ENCODE measurements around the gene C11orf91. TPM values are rescaled to one million over a fixed set of nuclear protein-coding genes. Genes with fewer than 3 reads are reported as not detected.

Gene C11orf91
- total and polyA plus RNA-seq, 7 donors = not detected

- 6 to 28% methylated on average over 15 of the region's 15 CpGs for WGBS, 2 donors
- TF ChIP-seq POLR2A (IDR thresholded peaks at IDR 0.05) (no peak), EP300 (IDR thresholded peaks at IDR 0.05) (no peak), POLR2AphosphoS5 (IDR thresholded peaks at IDR 0.05) (peak in 3 of 4 donors; percentile 18 to 50 (median 40)), CTCF (IDR thresholded peaks at IDR 0.05) (no peak)
- H3K27ac ChIP-seq = peak overlapping the region; percentile 82 to 93 (median 92)
- no peaks in the 10 kb centered on the region for H3K27me3 ChIP-seq
- no peak for DNase-seq
- peaks cover 0 to 60% (median 50%) of the 10 kb centered on the region in 4 donors for H3K4me1 ChIP-seq
- H3K36me3 ChIP-seq = no peaks in the 10 kb centered on the region
- H3K4me3 ChIP-seq = peak overlapping the region; percentile 73 to 91 (median 89)
- intact Hi-C loops (cut with DNase I) = loop anchor here (5.0 to 10.0 kb wide), 6 partner anchors 32 to 577 kb away; partner anchors contain the start of genes C11orf91, FBXO3 and HIPK3
- H3K9me3 ChIP-seq = no peaks in the 10 kb centered on the region
Observed at GRCh38 chr11:33734441-33735270, 34.0 kb upstream of the C11orf91 start.

- Histone ChIP-seq H3K4me1 (peaks cover 0 to 66% (median 53%) of the 10 kb centered on the region in 4 donors), H3K27ac (peak overlapping the region; percentile 82 to 93 (median 92)), H3K4me3 (peak overlapping the region in 3 of 4 donors; percentile 73 to 91 (median 87))
Observed at GRCh38 chr11:33733980-33734379, 33.4 kb upstream of the C11orf91 start.

GRCh38 chr11:33731723-33732531 is 31.3 kb upstream of the C11orf91 start:
- DNase-seq = no peak
- no peaks in the 10 kb centered on the region for H3K36me3 ChIP-seq
- WGBS, 2 donors = 62 to 70% methylated on average over 9 of the region's 9 CpGs

More at GRCh38 chr11:33733980-33734379, 33.4 kb upstream of the C11orf91 start:
- H3K27me3 ChIP-seq = no peaks in the 10 kb centered on the region
- intact Hi-C loops (cut with DNase I) = loop anchor here (5.0 to 10.0 kb wide), 2 partner anchors 42 to 369 kb away; no protein-coding TSS in a partner anchor
- no peak for DNase-seq
- 59 to 77% methylated on average over 7 of the region's 7 CpGs for WGBS, 2 donors
- no peaks in the 10 kb centered on the region for H3K36me3 ChIP-seq
- TF ChIP-seq CTCF (IDR thresholded peaks at IDR 0.05) = no peak
- no peak for TF ChIP-seq EP300 (IDR thresholded peaks at IDR 0.05)
- TF ChIP-seq POLR2AphosphoS5 (IDR thresholded peaks at IDR 0.05) = no peak
- TF ChIP-seq POLR2A (IDR thresholded peaks at IDR 0.05) = no peak
- H3K9me3 ChIP-seq = no peaks in the 10 kb centered on the region

More at GRCh38 chr11:33731723-33732531, 31.3 kb upstream of the C11orf91 start:
- Histone ChIP-seq H3K4me1 (peaks cover 0 to 59% (median 48%) of the 10 kb centered on the region in 4 donors), H3K27ac (peak overlapping the region in 3 of 4 donors; percentile 2 to 93 (median 93)), H3K9me3 (no peaks in the 10 kb centered on the region), H3K27me3 (no peaks in the 10 kb centered on the region), H3K4me3 (no peak overlapping the region)
- intact Hi-C loops (cut with DNase I) = loop anchor here (5.0 to 10.0 kb wide), 2 partner anchors 40 to 367 kb away; no protein-coding TSS in a partner anchor
- TF ChIP-seq POLR2A (IDR thresholded peaks at IDR 0.05) (no peak), CTCF (IDR thresholded peaks at IDR 0.05) (no peak), POLR2AphosphoS5 (IDR thresholded peaks at IDR 0.05) (no peak), EP300 (IDR thresholded peaks at IDR 0.05) (no peak)
